ENCODE data around the gene SLC22A8.
"Not testable (repeated sequence)": the region's sequence is repeated elsewhere in the genome, so short reads cannot be mapped to it uniquely, and the experiment has no call there.

The SLC22A8 gene

GRCh38 chr11:62988276-62988675 is 27.4 kb downstream of the SLC22A8 start:
- DNase-seq (ENCODE audit: insufficient read length, low spot score), result no peak

DNA sequence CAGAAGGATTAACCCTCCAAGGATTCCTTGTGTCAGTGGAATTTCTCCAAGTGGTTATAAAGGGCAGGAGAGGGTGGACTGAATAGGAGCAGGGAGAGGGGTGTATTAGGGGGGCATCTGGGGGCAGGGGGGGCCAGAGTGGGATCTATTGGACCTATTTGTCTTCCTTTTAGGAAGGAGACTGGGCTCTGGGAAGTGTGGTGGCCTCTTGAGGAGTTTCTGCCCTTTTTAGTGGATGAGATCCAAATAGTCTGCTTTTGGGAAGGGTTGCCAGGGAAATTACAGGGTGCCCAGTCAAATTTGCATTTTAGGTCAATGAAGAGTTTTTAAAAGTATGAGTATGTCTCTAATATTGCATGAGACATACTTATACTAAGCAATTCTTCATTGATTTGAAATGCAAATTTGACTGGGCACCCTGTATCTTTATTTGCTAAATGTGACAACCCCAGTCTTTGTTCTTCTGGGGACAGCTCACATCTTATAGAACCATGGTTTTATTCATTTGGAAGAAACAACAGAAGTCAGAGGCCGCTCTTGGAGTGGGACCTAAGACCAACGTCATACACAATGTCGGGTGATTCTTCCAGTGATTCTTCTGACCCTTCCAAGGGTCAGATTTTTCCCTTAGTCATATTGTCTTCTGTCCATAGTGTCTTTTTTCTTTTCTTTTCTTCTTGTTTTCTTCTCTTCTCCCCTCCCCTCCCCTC is 30.4 kb downstream of the SLC22A8 start:
- no peak for FAIRE-seq
- no peak for DNase-seq (ENCODE audit: insufficient read length, low spot score)

More at GRCh38 chr11:62988276-62988675, 27.4 kb downstream of the SLC22A8 start:
- FAIRE-seq, result no peak

- DNase-seq (ENCODE audit: insufficient read length, low spot score) (no peak), FAIRE-seq (no peak)
These were observed 31.1 kb downstream of the SLC22A8 start, which contains the start of gene SLC22A6 for GRCh38 chr11:62984451-62984991. Gene SLC22A6, minus strand, starts transcription at chr11:62984967. Its CDS starts 277 bp downstream, at chr11:62984690.

GRCh38 chr11:62983536-62984199 is 32.0 kb downstream of the SLC22A8 start:
- FAIRE-seq (no peak), DNase-seq (ENCODE audit: insufficient read length, low spot score) (no peak)

GRCh38 chr11:62981743-62982142 is 33.9 kb downstream of the SLC22A8 start:
- DNase-seq (ENCODE audit: insufficient read length, low spot score) (no peak), FAIRE-seq (no peak)

GRCh38 chr11:62980133-62980760 is 35.4 kb downstream of the SLC22A8 start:
- FAIRE-seq (no peak), DNase-seq (ENCODE audit: insufficient read length, low spot score) (no peak)

- FAIRE-seq, result no peak
- DNase-seq (ENCODE audit: insufficient read length, low spot score), result no peak
These were observed 39.5 kb downstream of the SLC22A8 start for GRCh38 chr11:62976109-62976508.

DNA sequence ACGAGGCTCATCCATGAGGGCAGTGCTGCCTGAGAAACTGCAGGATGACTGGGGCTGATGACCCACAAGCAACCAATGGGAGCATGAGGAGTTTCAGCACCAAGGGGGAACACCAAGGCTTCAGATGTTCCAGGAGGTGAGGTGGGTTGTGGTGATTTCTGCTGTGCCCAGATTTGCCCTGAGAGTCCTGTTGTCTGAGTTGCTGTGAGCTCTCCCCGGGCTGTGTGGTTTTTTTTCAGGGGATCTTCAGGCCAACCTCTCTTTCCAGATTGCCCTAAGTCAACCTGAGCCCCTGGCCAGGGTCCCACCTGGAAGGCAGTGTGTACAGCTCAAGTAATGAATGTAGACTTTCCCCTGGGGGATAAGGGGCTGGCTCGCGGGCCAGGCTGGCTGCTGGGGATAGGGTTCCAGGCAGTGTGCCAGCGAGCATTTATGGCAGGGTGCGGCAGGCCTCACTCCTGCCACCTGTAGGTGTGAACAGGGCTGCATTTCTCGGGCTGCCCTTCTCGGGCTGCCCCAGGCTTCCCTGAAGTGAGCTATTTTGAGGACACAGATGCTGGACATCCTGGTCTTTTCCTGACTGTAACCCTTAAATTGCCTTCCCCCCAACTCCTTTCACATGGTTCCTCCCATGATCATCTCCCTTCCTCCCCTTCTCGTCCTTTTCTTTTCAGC is 40.7 kb downstream of the SLC22A8 start:
- FAIRE-seq (no peak), DNase-seq (ENCODE audit: insufficient read length, low spot score) (no peak)

DNA sequence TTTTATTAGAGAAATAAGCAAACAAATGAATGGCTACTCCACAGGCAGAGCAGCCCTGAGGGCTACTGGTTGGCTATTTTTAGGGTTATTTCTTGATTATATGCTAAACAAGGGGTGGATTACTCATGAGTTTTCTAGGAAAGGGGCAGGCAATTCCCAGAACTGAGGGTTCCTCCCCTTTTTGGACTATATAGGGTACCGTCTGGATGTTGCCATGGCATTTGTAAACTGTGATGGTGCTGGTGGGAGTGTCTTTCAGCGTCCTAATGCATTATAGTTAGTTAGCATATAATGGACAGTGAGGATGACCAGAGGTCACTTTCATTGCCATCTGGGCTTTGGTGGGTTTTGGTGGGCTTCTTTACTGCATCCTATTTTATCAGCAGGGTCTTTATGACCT is 50.1 kb downstream of the SLC22A8 start:
- FAIRE-seq (no peak), DNase-seq (ENCODE audit: insufficient read length, low spot score) (no peak)

- DNase-seq (ENCODE audit: insufficient read length, low spot score), result no peak
- no peak for FAIRE-seq
These were observed 53.2 kb downstream of the SLC22A8 start for GRCh38 chr11:62962391-62962790.

GRCh38 chr11:62961017-62961570 is 54.5 kb downstream of the SLC22A8 start:
- no peak for FAIRE-seq
- DNase-seq (ENCODE audit: insufficient read length, low spot score), result no peak

- no peak for DNase-seq (ENCODE audit: insufficient read length, low spot score)
- no peak for FAIRE-seq
These were observed 56.1 kb downstream of the SLC22A8 start for GRCh38 chr11:62959422-62959980.

DNA sequence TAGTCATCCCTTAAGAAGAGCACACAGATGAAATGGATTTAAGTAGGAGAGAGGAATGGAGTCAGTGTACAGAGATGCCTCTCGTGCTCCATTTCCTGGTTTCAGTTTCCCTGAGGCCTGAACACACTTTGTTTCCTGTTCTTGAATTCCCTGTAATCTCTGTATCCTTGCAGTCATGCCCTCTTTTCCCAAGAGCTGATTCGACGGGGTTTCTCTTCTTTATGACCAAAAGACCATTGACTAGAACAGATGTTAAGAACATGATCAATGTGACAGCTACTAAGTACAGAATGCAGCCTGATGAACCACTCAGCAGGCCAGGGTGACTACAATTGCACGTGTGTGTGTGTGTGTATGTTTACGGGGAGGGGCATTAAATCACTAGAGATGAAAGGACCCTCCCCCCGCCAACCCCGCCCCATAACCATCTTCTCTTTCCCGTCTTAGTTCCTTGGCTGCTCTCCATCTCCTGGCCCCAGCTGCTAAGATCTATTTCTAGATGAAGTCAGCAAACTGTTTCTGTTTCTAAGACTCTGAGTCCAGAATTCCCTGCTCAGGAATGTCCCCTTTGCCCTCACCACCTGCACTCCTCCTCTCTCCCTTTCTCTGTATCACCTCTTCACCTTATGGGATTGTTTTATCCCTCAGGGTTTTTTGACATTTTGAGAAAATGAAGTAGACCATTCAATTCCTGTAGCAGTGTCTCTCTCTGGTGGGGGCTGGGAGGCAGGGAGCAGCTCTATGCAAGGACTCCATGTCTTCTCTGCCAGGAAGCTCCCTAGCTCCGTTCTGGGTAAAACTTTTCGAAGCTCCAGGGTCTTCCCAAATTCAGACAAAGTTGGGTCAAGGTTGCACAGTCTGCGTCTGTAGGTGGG is 56.9 kb downstream of the SLC22A8 start:
- DNase-seq (ENCODE audit: insufficient read length, low spot score), result no peak
- no peak for FAIRE-seq

DNA sequence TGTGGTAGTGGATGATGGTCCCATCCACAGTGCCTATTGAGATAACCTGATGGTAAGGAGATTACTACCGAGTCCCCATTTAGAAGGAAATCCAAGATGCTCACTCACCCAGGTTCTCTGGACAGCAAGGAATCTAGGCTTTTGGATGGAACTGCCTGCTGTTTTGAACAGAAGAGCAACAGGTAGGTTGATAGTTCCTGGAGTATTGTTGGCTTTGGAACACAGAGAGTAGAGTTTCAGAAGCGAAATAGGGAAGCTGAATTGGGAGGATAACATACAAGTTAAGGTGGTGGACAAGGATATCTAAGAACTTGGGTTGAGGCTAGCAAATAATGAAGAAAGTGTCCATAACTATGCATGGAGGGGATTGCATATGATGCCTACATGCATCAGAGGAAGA is 58.5 kb downstream of the SLC22A8 start:
- FAIRE-seq, result no peak
- no peak for DNase-seq (ENCODE audit: insufficient read length, low spot score)

DNA sequence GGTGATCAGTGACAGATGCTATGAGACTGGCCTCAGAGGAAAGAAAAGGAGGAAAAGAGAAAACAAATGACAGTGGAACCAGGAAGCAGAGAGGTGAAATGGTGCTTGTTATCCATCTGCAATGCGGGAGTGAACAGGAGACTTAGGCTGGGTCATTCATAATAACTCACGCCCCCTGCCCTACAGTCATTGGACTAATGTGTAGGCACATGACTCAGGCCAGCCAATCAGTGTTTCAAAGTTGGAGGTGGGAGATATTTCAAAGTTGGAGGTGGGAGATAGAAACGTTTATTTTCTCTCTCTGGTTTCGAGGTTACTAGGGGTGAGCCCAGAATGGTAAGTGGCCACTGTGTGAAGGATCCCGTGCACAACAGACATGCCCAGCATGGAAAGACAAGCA is 61.2 kb downstream of the SLC22A8 start:
- FAIRE-seq, result no peak
- DNase-seq (ENCODE audit: insufficient read length, low spot score), result no peak

- DNase-seq (ENCODE audit: insufficient read length, low spot score) (no peak), FAIRE-seq (no peak)
These were observed 61.8 kb downstream of the SLC22A8 start for GRCh38 chr11:62953811-62954210.

- no peak for DNase-seq (ENCODE audit: insufficient read length, low spot score)
- FAIRE-seq, result no peak
These were observed 66.8 kb downstream of the SLC22A8 start for GRCh38 chr11:62948765-62949320.

- not testable (repeated sequence) for DNase-seq (ENCODE audit: insufficient read length, low spot score); FAIRE-seq
These were observed 70.1 kb downstream of the SLC22A8 start for GRCh38 chr11:62945538-62945937.
